AG20443 (cell line): ENCODE data around the gene AP5S1.
"Not testable (repeated sequence)": the region's sequence is repeated elsewhere in the genome, so short reads cannot be mapped to it uniquely, and the experiment has no call there.

Experiments
- DNase-seq: peaks from one replicate; pipeline ENCODE4 v3.0.0; 2012; ENCODE audit warnings: low spot score, mixed read lengths

Gene AP5S1

DNA sequence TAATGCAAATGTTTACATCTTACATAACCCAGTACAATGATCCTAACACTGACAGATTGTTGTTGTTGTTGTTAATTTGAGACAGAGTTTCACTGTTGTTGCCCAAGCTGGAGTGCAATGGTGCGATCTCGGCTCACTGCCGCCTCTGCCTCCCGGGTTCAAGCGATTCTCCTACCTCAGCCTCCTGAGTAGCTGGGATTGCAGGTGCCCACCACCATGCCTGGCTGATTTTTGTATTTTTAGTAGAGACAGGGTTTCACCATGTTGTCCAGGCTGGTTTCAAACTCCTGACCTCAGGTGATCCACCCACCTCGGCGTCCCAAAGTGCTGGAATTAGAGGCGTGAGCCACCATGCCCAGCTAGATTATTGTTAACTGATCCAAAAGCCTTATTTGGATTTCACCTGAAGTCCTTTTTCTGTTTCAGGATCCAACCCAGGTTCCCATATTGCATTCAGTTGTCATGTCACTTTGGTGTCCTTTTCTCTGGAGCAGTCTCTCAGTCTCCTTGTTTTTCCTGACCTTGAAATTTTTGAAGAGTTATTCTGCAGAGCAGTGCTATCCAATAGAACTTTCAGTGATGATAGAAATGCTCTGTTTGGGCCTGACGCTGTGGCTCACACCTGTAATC lies 23.8 kb downstream of the AP5S1 start:
- DNase-seq = not testable (repeated sequence)

GRCh38 chr20:3846378-3846739 lies 26.0 kb downstream of the AP5S1 start:
- DNase-seq = no peak

- DNase-seq = peak; percentile 97
These were observed 26.5 kb downstream of the AP5S1 start, which contains the start of gene MAVS for GRCh38 chr20:3846740-3847428. Gene MAVS (plus strand): TSS chr20:3846834. CDS start chr20:3854625, 7,791 bp downstream.

DNA sequence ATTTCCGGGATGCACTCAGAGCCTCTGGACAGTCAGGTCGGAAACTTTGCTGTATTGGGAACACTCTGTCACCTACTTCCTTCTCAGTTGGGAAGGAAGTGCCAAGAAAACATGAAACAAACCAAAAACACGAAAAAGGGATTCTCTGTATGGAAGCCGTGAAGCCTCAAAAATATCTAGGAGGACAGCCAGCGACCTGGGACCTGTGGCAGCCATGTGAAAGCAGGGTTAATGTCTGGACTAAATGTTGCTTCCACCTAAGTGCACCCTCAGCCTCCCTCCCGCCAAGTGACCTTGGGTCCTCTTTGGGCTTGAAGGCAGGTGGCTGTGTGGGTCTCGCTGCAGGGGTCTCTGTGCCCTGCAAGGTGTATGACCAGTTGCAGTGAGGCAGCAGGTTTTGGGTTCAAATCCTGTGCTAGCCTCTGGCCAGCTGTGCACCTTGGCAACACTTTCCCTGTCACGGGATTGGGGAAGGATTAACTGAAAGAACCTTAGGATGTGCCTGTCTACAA lies 27.1 kb downstream of the AP5S1 start:
- DNase-seq = no peak

GRCh38 chr20:3848565-3848964 lies 28.2 kb downstream of the AP5S1 start:
- DNase-seq = no peak

DNA sequence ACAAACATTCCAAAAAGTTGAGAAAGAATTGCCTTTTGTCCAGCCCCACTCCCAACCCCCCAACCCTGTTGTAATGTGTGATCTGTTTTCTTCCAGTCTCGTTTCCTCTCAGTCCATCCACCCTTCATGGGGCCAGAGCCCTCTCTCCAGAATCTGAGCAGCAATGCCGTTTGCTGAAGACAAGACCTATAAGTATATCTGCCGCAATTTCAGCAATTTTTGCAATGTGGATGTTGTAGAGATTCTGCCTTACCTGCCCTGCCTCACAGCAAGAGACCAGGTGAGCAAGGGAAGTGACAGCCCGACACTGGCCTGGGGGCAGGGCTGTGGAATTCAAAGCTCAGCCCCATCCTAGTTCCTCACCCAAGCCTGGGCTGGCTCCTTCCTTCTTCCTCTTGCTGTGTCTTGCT lies 34.1 kb downstream of the AP5S1 start:
- no peak for DNase-seq

DNA sequence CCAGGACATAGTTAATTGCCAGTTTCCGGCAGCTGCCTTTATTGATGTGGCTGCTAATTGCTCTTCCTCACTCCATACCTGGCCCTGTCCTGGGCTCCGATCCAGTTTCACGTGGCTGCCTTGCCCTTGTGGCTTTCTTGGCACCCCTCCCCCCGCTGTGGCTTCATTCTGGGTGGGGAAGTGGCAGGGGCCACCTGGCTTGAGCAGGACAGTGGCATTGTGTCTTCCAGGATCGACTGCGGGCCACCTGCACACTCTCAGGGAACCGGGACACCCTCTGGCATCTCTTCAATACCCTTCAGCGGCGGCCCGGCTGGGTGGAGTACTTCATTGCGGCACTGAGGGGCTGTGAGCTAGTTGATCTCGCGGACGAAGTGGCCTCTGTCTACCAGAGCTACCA lies 37.1 kb downstream of the AP5S1 start:
- no peak for DNase-seq

- no peak for DNase-seq
These were observed 38.3 kb downstream of the AP5S1 start for GRCh38 chr20:3858689-3859088.

DNA sequence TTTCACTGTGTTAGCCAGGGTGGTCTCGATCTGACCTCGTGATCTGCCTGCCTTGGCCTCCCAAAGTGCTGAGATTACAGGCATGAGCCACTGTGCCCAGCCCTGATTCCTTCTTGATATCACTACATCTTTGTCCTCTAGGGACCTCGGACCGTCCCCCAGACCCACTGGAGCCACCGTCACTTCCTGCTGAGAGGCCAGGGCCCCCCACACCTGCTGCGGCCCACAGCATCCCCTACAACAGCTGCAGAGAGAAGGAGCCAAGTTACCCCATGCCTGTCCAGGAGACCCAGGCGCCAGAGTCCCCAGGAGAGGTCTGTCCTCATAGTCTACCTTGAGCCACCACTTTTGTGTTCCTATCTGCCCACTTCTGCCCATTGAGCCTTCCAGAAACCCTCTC lies 40.8 kb downstream of the AP5S1 start:
- no peak for DNase-seq

- DNase-seq = no peak
These were observed 42.0 kb downstream of the AP5S1 start for GRCh38 chr20:3862333-3862732.

GRCh38 chr20:3863317-3863716 lies 43.0 kb downstream of the AP5S1 start:
- DNase-seq = no peak

GRCh38 chr20:3864518-3864917 lies 44.2 kb downstream of the AP5S1 start:
- DNase-seq = no peak

DNA sequence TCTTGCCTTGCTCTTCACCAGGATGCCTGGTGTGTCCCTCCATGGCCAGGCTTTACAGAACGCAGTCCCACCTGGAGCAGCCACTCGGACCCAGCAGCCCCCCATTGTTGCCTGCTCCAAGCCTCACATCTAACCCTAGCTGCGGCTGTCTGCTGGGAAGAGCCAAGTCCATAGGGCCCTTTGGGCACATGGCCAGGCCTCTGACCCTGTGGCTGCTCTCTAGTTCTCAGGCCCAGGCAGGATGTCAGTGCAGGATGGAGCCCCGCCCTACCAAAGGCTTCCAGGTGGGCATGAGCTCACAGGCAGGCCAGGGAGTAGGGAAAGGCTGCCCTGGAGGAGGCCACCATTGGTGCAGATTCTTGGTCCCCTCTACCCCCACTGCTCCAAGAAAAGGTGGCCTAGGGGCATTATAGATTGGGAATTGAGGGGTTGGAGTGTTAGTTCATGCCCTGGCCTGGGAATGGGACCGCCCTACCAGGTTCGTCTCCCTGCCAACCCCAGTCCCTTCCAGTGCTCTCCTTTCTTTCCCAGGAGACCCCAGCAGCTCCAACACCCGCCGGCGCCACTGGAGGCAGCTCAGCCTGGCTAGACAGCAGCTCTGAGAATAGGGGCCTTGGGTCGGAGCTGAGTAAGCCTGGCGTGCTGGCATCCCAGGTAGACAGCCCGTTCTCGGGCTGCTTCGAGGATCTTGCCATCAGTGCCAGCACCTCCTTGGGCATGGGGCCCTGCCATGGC lies 45.0 kb downstream of the AP5S1 start:
- DNase-seq = no peak

DNA sequence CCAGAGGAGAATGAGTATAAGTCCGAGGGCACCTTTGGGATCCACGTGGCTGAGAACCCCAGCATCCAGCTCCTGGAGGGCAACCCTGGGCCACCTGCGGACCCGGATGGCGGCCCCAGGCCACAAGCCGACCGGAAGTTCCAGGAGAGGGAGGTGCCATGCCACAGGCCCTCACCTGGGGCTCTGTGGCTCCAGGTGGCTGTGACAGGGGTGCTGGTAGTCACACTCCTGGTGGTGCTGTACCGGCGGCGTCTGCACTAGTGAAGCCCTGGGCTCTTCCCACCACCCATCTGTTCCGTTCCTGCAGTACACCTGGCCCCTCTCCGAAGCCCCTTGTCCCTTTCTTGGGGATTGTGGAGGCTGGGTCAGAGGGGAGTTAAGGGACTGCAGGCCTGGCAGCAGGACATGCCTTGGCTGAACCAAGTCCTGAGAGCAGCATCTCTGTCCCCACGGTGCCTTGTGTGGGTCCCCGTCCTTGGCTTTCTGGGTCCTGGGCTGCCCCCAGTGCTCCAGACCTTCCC lies 45.6 kb downstream of the AP5S1 start:
- DNase-seq = no peak

DNA sequence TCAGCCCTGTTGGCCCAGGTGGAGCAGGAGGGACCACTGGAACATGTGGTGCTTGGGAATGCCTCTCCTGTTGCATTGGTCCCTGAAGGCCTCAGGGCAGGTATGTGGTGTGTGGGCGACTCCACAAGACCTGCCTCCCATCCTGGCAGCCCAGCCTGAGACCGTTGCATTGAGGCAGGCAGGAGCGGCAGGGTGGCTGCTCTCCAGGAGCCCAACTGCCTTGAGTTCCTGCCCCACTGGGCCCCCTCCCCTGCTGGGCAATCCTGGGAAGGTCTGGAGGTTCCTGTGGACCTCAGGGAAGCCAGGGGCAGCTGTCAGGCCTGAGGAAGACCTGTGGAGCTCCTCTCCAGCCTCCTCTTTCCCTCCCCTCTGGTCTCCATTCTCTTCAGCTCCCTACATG lies 46.1 kb downstream of the AP5S1 start:
- DNase-seq = no peak

GRCh38 chr20:3867802-3868201 lies 47.5 kb downstream of the AP5S1 start:
- no peak for DNase-seq

- no peak for DNase-seq
These were observed 49.7 kb downstream of the AP5S1 start for GRCh38 chr20:3869839-3870634.

GRCh38 chr20:3871550-3872265 lies 51.4 kb downstream of the AP5S1 start:
- no peak for DNase-seq

- DNase-seq = no peak
These were observed 53.2 kb downstream of the AP5S1 start for GRCh38 chr20:3873507-3873906.

GRCh38 chr20:3874194-3874844 lies 54.0 kb downstream of the AP5S1 start:
- no peak for DNase-seq
